Left lung (tissue), 10 donors: ENCODE data around the gene GCM1. TPM values are rescaled to one million over a fixed set of nuclear protein-coding genes. Genes with fewer than 3 reads are reported as not detected.

Source experiments
- ATAC-seq: fragments of 200-7000 bp; cut with Tn5 transposase; one replicate; pipeline ENCODE4 v1.9.1; 2020; ENCODE audit warnings: moderate library complexity
- DNase-seq, 4 donors: peaks; one replicate each; pipeline ENCODE4 v3.0.0-alpha.2; 2013 to 2020
- H3K27ac ChIP-seq, 2 donors: fragments of 200-600 bp; sonication (generic) in 1 of 2; one replicate each; pipeline versions ENCODE4 v1.5.0 to v1.8.0; 2020 to 2021
- H3K27me3 ChIP-seq, 2 donors: fragments of 200-600 bp; sonication (generic) in 1 of 2; one replicate each; pipeline versions ENCODE4 v1.5.0 to v1.8.0; 2020 to 2021
- H3K36me3 ChIP-seq, 2 donors: fragments of 200-600 bp; sonication (generic) in 1 of 2; one replicate each; pipeline versions ENCODE4 v1.5.0 to v1.8.0; 2020 to 2021
- H3K4me1 ChIP-seq, 2 donors: fragments of 200-600 bp; one replicate each; pipeline ENCODE4 v1.8.0; 2021
- H3K4me3 ChIP-seq, 2 donors: fragments of 200-600 bp; sonication (generic) in 1 of 2; one replicate each; pipeline versions ENCODE4 v1.5.0 to v1.8.0; 2020 to 2021; ENCODE audit warnings: mild to moderate bottlenecking in 1 of 2
- H3K9me3 ChIP-seq, 2 donors: fragments of 200-600 bp; sonication (generic) in 1 of 2; one replicate each; pipeline versions ENCODE4 v1.5.0 to v1.8.0; 2020 to 2021
- CTCF ChIP-seq, 2 donors: fragments of 200-600 bp; sonication (generic) in 1 of 2; IDR thresholded peaks; one replicate each; pipeline versions ENCODE4 v1.5.0 to v1.8.0; 2021; ENCODE audit warnings: antibody characterized with exemption in 2 of 2
- intact Hi-C, 2 donors: fragments of 100-400 bp; cut with DNase I; formaldehyde crosslinking; loops; one replicate each; pipeline versions ENCODE4 v1.11.2 to v1.14.2; 2022
- polyA plus RNA-seq, 6 donors: library from polyadenylated mRNA; unstranded; fragments of 120-200 nt; gene quantifications; one replicate each; pipeline ENCODE4 v1.2.1, GENCODE V29; 2013; ENCODE audit not compliant: insufficient read length in 6 of 6
- total RNA-seq, 2 donors: library from RNA; stranded (reverse); fragmentation: NEBNext Ultra II Directional; extraction: Animal tissue kit (Norgen Biotek cat#: 25700); gene quantifications; one replicate each; pipeline ENCODE4 v1.2.1, GENCODE V29; 2021
- donor health status: DM: no; HTN: yes; CAD: no.
- donor health status: DM: no; HTN: no; CAD: no.

The GCM1 gene
- total and polyA plus RNA-seq, 8 donors = 0.06 to 0.18 TPM; not detected in 6

GRCh38 chr6:53128842-53129241 is 19.8 kb downstream of the GCM1 start:
- no peaks in the 10 kb centered on the region for H3K27me3 ChIP-seq
- peak overlapping the region in 1 of 2 donors; percentile 0 for H3K27ac ChIP-seq
- ATAC-seq = peak; percentile 82
- intact Hi-C loops = no loop called here
- no peak for TF ChIP-seq CTCF (IDR thresholded peaks at IDR 0.05)
- no peaks in the 10 kb centered on the region for H3K9me3 ChIP-seq
- no peaks in the 10 kb centered on the region for H3K36me3 ChIP-seq
- H3K4me1 ChIP-seq = no peaks in the 10 kb centered on the region
- DNase-seq = no peak
- H3K4me3 ChIP-seq = no peak overlapping the region

- intact Hi-C loops = no loop called here
- no peaks in the 10 kb centered on the region for H3K4me1 ChIP-seq
Measured at GRCh38 chr6:53125276-53125675, 23.4 kb downstream of the GCM1 start.

GRCh38 chr6:53124131-53124800 is 24.4 kb downstream of the GCM1 start:
- H3K27me3 ChIP-seq = no peaks in the 10 kb centered on the region
- DNase-seq (no peak), ATAC-seq (no peak)
- H3K27ac ChIP-seq = no peak overlapping the region
- no peak overlapping the region for H3K4me3 ChIP-seq
- H3K36me3 ChIP-seq = no peaks in the 10 kb centered on the region
- no peaks in the 10 kb centered on the region for H3K9me3 ChIP-seq
- no peaks in the 10 kb centered on the region for H3K4me1 ChIP-seq
- no peak for TF ChIP-seq CTCF (IDR thresholded peaks at IDR 0.05)
- intact Hi-C loops = no loop called here

More at GRCh38 chr6:53125276-53125675, 23.4 kb downstream of the GCM1 start:
- Histone ChIP-seq H3K27ac (no peak overlapping the region), H3K9me3 (no peaks in the 10 kb centered on the region), H3K36me3 (no peaks in the 10 kb centered on the region), H3K27me3 (no peaks in the 10 kb centered on the region), H3K4me3 (no peak overlapping the region)
- no peak for TF ChIP-seq CTCF (IDR thresholded peaks at IDR 0.05)
- DNase-seq (no peak), ATAC-seq (no peak)

- H3K36me3 ChIP-seq = no peaks in the 10 kb centered on the region
- DNase-seq = no peak
- no peaks in the 10 kb centered on the region for H3K9me3 ChIP-seq
- no peak for TF ChIP-seq CTCF (IDR thresholded peaks at IDR 0.05)
- no peaks in the 10 kb centered on the region for H3K4me1 ChIP-seq
- H3K4me3 ChIP-seq = no peak overlapping the region
- peak; percentile 24 for ATAC-seq
- no peaks in the 10 kb centered on the region for H3K27me3 ChIP-seq
- intact Hi-C loops = no loop called here
- H3K27ac ChIP-seq = no peak overlapping the region
Measured at GRCh38 chr6:53119772-53120409, 28.8 kb downstream of the GCM1 start.

- Histone ChIP-seq H3K27ac (no peak overlapping the region), H3K4me1 (no peaks in the 10 kb centered on the region), H3K36me3 (no peaks in the 10 kb centered on the region), H3K27me3 (no peaks in the 10 kb centered on the region), H3K4me3 (no peak overlapping the region), H3K9me3 (no peaks in the 10 kb centered on the region)
- DNase-seq (no peak), ATAC-seq (no peak)
- TF ChIP-seq CTCF (IDR thresholded peaks at IDR 0.05) = no peak
- intact Hi-C loops = no loop called here
Measured at GRCh38 chr6:53119349-53119748, 29.3 kb downstream of the GCM1 start.
